Measurements from ENCODE around the gene GBP1.
"Not testable (repeated sequence)": the region's sequence is repeated elsewhere in the genome, so short reads cannot be mapped to it uniquely, and the experiment has no call there.

Gene GBP1

GRCh38 chr1:89018318-89018717, 46.7 kb downstream of the GBP1 start:
- H3K36me3 ChIP-seq (ENCODE audit: insufficient read depth, low read length); H3K4me1 ChIP-seq (ENCODE audit: insufficient read depth, low read length); H3K9ac ChIP-seq (ENCODE audit: low read depth, low read length); H3K9me3 ChIP-seq (ENCODE audit: control insufficient read depth, insufficient read depth, low read length): not testable (repeated sequence)

- Histone ChIP-seq H3K9me3 (ENCODE audit: control insufficient read depth, insufficient read depth, low read length) (no peaks in the 10 kb centered on the region), H3K36me3 (ENCODE audit: insufficient read depth, low read length) (no peaks in the 10 kb centered on the region), H3K9ac (ENCODE audit: low read depth, low read length) (no peak overlapping the region), H3K4me1 (ENCODE audit: insufficient read depth, low read length) (no peaks in the 10 kb centered on the region)
These were observed 56.5 kb downstream of the GBP1 start for GRCh38 chr1:89008511-89008910.

GRCh38 chr1:89005286-89006151, 59.5 kb downstream of the GBP1 start:
- H3K36me3 ChIP-seq (ENCODE audit: insufficient read depth, low read length) = no peaks in the 10 kb centered on the region
- no peaks in the 10 kb centered on the region for H3K9me3 ChIP-seq (ENCODE audit: control insufficient read depth, insufficient read depth, low read length)
- no peaks in the 10 kb centered on the region; the same call in 1 of the 2 replicates for H3K4me1 ChIP-seq (ENCODE audit: insufficient read depth, low read length)
- no peak overlapping the region for H3K9ac ChIP-seq (ENCODE audit: low read depth, low read length)
